Endothelial cell of umbilical vein (primary cell): ENCODE results near the gene TTC23L. TPM values are rescaled to one million over a fixed set of nuclear protein-coding genes. Genes with fewer than 3 reads are reported as not detected.

Experiments used
- BruUV-seq: library from RNA; stranded (reverse); fragments of 400-500 nt; replicated peaks from 2 replicates; lab custom pipeline; 2021; lab: Mats Ljungman, UMichigan
- CTCF ChIA-PET: fragments of 300-600, 350-600 bp; sonication (Branson Sonifier 250); formaldehyde crosslinking; loops from one replicate; lab custom pipeline; 2021; ENCODE audit warnings: antibody characterized with exemption, inconsistent platforms; lab: Charles Lee
- POLR2A ChIA-PET: fragments of 300-600, 350-600 bp; sonication (Branson Sonifier 250); formaldehyde crosslinking; loops from one replicate; lab custom pipeline; 2021; ENCODE audit warnings: antibody characterized with exemption, inconsistent platforms; lab: Charles Lee
- DNase-seq: peaks from one replicate; pipeline ENCODE4 v3.0.0-alpha.2; 2011; ENCODE audit warnings: low read depth, low spot score
- FAIRE-seq: peaks from 2 replicates; lab custom pipeline; 2011; peaks lifted over from hg19 to GRCh38; lab: Jason Lieb, UNC
- H2AFZ ChIP-seq: 2 replicates; pipeline ENCODE4 v1.6.0; 2012; ENCODE audit warnings: low read depth, low read length, control low read depth, inconsistent platforms
- H3K27ac ChIP-seq: 2 replicates; pipeline ENCODE4 v1.5.1; 2011; ENCODE audit warnings: low read depth, mild to moderate bottlenecking, control low read depth, low read length, moderate library complexity; ENCODE audit not compliant: insufficient read depth
- H3K27me3 ChIP-seq, 2 experiments: 2 replicates each; pipeline versions ENCODE4 v1.6.0 to v1.6.1; 2011; ENCODE audit warnings: low read length in 2 of 2, mixed read lengths in 1 of 2; ENCODE audit not compliant: control insufficient read depth in 2 of 2, insufficient read depth in 2 of 2
- H3K36me3 ChIP-seq, 2 experiments: 2 replicates in 1 of 2; 3 replicates in 1 of 2; pipeline ENCODE4 v1.5.1; 2011; ENCODE audit warnings: low read length in 2 of 2, mild to moderate bottlenecking in 1 of 2, moderate library complexity in 1 of 2; ENCODE audit not compliant: control insufficient read depth in 2 of 2, insufficient read depth in 2 of 2; ENCODE audit errors: extremely low read depth in 1 of 2
- H3K4me1 ChIP-seq: 3 replicates; pipeline ENCODE4 v1.5.1; 2011; ENCODE audit warnings: mild to moderate bottlenecking, low read length; ENCODE audit not compliant: control insufficient read depth, insufficient read depth; ENCODE audit errors: extremely low read depth
- H3K4me2 ChIP-seq: 2 replicates; pipeline ENCODE4 v1.6.1; 2011; ENCODE audit warnings: low read length, control low read depth, mixed read lengths; ENCODE audit not compliant: insufficient read depth
- H3K4me3 ChIP-seq, 3 experiments: fragments of 200-600 bp in 1 of 3; sonication (generic), shearing (Covaris generic) in 1 of 3; replicated peaks in 1 of 3; 2 replicates each; pipeline ENCODE4 v1.5.1; 2011 to 2016; ENCODE audit warnings: control low read depth in 3 of 3, low read length in 3 of 3, mild to moderate bottlenecking in 2 of 3, inconsistent platforms in 1 of 3, low read depth in 1 of 3, moderate library complexity in 1 of 3; ENCODE audit not compliant: insufficient read depth in 1 of 3
- H3K79me2 ChIP-seq: 2 replicates; pipeline ENCODE4 v1.6.0; 2012; ENCODE audit warnings: low read length, inconsistent platforms; ENCODE audit not compliant: control insufficient read depth, insufficient read depth
- H3K9ac ChIP-seq: replicated peaks from 2 replicates; pipeline ENCODE3; 2011; ENCODE audit warnings: low read length, control low read depth; ENCODE audit not compliant: insufficient read depth; ENCODE audit errors: extremely low read depth
- H3K9me1 ChIP-seq: replicated peaks from 3 replicates; pipeline ENCODE4 v1.6.0; 2011; ENCODE audit warnings: mild to moderate bottlenecking, low read length; ENCODE audit not compliant: control insufficient read depth, insufficient read depth; ENCODE audit errors: extremely low read depth
- H3K9me3 ChIP-seq: replicated peaks from 2 replicates; pipeline ENCODE4 v1.5.1; 2012; ENCODE audit warnings: low read length, inconsistent platforms; ENCODE audit not compliant: control insufficient read depth, insufficient read depth
- H4K20me1 ChIP-seq: replicated peaks from 2 replicates; pipeline ENCODE3; 2011; ENCODE audit warnings: mild to moderate bottlenecking, low read length; ENCODE audit not compliant: control insufficient read depth, insufficient read depth; ENCODE audit errors: extremely low read depth
- EZH2 ChIP-seq: IDR thresholded peaks from 2 replicates; pipeline ENCODE4 v1.6.1; 2012; ENCODE audit warnings: borderline replicate concordance, low read depth, mild to moderate bottlenecking, moderate library complexity, low read length, inconsistent platforms; ENCODE audit not compliant: severe bottlenecking
- FOS ChIP-seq: IDR thresholded peaks from 2 replicates; pipeline ENCODE4 v1.6.1; 2011; ENCODE audit warnings: mild to moderate bottlenecking, low read length, moderate library complexity, borderline replicate concordance; ENCODE audit not compliant: insufficient read depth
- GATA2 ChIP-seq: IDR thresholded peaks from 2 replicates; pipeline ENCODE4 v1.7.0; 2011; ENCODE audit warnings: low read depth, mild to moderate bottlenecking, moderate library complexity, mixed read lengths, low read length; ENCODE audit not compliant: insufficient read length, insufficient read depth
- JUN ChIP-seq: IDR thresholded peaks from 2 replicates; pipeline ENCODE4 v1.6.1; 2011; ENCODE audit warnings: borderline replicate concordance, low read depth; ENCODE audit not compliant: insufficient read length, insufficient read depth
- MYC ChIP-seq: IDR thresholded peaks from one replicate; pipeline ENCODE4 v1.6.1; 2011; ENCODE audit warnings: mild to moderate bottlenecking, low read depth, low read length
- POLR2A ChIP-seq: IDR thresholded peaks from 2 replicates; pipeline ENCODE4 v1.6.1; 2012; ENCODE audit warnings: low read depth, mild to moderate bottlenecking, control low read depth, low read length
- POLR2AphosphoS5 ChIP-seq: IDR thresholded peaks from 2 replicates; pipeline ENCODE4 v1.6.1; 2012; ENCODE audit warnings: low read depth, mild to moderate bottlenecking, control low read depth, low read length, moderate library complexity; ENCODE audit not compliant: insufficient read depth
- dilution Hi-C: fragments of 300-500 bp; cut with MboI; formaldehyde crosslinking; loops from one replicate; pipeline ENCODE4 v1.15.0; 2019; ENCODE audit warnings: low sequenced_read_pairs; ENCODE audit not compliant: extremely low pct_ligation_motif_present
- intact Hi-C: fragments of 100-400 bp; cut with micrococcal nuclease; formaldehyde crosslinking; loops from one replicate; pipeline ENCODE4 v1.10.0; 2022
- polyA plus RNA-seq, 4 experiments: library from polyadenylated mRNA; depleted of rRNA in 3 of 4; stranded (reverse) in 3 of 4; unstranded in 1 of 4; fragments of >200 nt; gene quantifications; 2 replicates each; pipeline versions ENCODE4 v1.2.1 to v1.2.3, GENCODE V29; 2011 to 2012; ENCODE audit warnings: missing spikeins in 1 of 4
- total RNA-seq: library from RNA; stranded (reverse); gene quantifications from 2 replicates; pipeline ENCODE4 v1.2.3, GENCODE V29; 2021
- TF ChIP-seq, protein P1 (sequence below): IDR thresholded peaks from 2 replicates; pipeline ENCODE4 v1.6.1; 2011; ENCODE audit not compliant: insufficient read depth, insufficient read length
- TF ChIP-seq, protein P2 (sequence below), 2 donors: IDR thresholded peaks; 1 replicate in 1 of 2; 2 replicates in 1 of 2; pipeline ENCODE4 v1.5.1; 2011; ENCODE audit warnings: low read length in 2 of 2, mild to moderate bottlenecking in 2 of 2, moderate library complexity in 2 of 2, control low read depth in 1 of 2, inconsistent platforms in 1 of 2, low read depth in 1 of 2; ENCODE audit not compliant: insufficient read depth in 1 of 2; ENCODE audit errors: extremely low read depth in 1 of 2

The TTC23L gene
- total and polyA plus RNA-seq, 2 donors (not counting 3 experiments of a cell fraction or from before 2014, with no cell fraction given): not detected

DNA sequence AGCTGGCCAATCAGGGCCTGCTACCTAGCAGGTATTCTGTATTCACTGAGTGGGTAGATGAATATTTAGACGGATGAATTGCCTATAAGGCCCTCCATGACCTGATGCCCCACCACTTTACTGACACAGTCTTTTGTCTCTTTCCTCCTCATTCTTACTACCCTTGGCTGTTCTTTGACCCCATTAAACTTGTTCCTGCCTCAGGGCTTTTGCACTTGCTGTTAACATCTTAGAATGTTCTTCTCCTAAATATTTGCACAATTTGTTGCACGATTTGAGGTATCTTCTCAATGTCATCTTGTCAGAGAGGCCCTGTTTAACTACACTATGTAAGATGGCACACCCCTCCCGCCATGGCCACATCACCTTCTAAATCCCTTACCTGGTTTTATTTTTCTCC is 3.3 kb upstream of the TTC23L start:
- Histone ChIP-seq H3K79me2 (no peaks in the 10 kb centered on the region), H3K36me3 (peaks cover 13 to 15% of the 10 kb centered on the region in 2 experiments), H3K9ac (no peak overlapping the region), H4K20me1 (no peaks in the 10 kb centered on the region), H3K27me3 (no peaks in the 10 kb centered on the region), H2AFZ (no peak overlapping the region), H3K4me3 (no peak overlapping the region), H3K9me3 (no peaks in the 10 kb centered on the region), H3K9me1 (no peaks in the 10 kb centered on the region), H3K27ac (no peak overlapping the region), H3K4me1 (no peaks in the 10 kb centered on the region), H3K4me2 (no peak overlapping the region)
- no TSS peak for BruUV-seq
- no peak for TF ChIP-seq MYC
- TF ChIP-seq, protein P1, sequence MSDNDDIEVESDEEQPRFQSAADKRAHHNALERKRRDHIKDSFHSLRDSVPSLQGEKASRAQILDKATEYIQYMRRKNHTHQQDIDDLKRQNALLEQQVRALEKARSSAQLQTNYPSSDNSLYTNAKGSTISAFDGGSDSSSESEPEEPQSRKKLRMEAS: no peak
- TF ChIP-seq GATA2: no peak
- TF ChIP-seq EZH2: no peak
- TF ChIP-seq JUN: no peak
- peak; percentile 37 for TF ChIP-seq POLR2A
- TF ChIP-seq POLR2AphosphoS5: peak; percentile 9
- no peak for TF ChIP-seq FOS
- TF ChIP-seq, protein P2, sequence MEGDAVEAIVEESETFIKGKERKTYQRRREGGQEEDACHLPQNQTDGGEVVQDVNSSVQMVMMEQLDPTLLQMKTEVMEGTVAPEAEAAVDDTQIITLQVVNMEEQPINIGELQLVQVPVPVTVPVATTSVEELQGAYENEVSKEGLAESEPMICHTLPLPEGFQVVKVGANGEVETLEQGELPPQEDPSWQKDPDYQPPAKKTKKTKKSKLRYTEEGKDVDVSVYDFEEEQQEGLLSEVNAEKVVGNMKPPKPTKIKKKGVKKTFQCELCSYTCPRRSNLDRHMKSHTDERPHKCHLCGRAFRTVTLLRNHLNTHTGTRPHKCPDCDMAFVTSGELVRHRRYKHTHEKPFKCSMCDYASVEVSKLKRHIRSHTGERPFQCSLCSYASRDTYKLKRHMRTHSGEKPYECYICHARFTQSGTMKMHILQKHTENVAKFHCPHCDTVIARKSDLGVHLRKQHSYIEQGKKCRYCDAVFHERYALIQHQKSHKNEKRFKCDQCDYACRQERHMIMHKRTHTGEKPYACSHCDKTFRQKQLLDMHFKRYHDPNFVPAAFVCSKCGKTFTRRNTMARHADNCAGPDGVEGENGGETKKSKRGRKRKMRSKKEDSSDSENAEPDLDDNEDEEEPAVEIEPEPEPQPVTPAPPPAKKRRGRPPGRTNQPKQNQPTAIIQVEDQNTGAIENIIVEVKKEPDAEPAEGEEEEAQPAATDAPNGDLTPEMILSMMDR (IDR thresholded peaks at IDR 0.05; ENCODE audit: extremely low read depth in 1 of 2, insufficient read depth in 1 of 2, low read depth in 1 of 2, low read length in 2 of 2): no peak
- dilution Hi-C loops: no loop called here
- intact Hi-C loops: no loop called here
- ChIA-PET POLR2A (no interaction called here), CTCF (interaction anchor here (1.2 to 2.5 kb wide), 2 partner anchors 63 to 349 kb away, joined by 3 to 13 read pairs; no protein-coding TSS in a partner anchor)
- DNase-seq (no peak), FAIRE-seq (no peak)
